ENCODE data around the gene NKD1.

The NKD1 gene

DNA sequence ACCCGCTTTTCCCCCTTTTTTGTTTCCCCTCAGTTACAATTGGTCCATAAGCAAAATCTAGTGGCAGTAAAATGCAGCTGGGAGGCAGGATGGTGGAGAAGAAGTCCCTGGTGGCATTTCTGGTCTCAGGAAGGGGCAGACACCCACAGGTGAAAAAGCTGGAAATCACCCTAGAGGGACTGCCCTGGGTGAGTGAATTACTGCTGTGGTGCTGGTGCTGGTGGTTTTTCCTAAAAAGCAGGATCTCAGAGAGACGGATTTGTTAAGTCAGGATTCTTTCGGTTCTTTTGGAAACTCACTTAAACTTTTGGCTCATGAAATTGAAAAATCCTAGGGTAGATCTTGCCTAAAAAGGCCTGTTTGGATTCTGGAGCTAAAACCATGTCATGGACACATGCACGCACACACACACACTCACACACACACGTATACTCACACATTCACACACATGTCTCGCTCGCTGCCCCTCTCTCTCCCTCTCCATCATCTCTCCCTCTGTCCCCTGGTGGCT, 65.8 kb downstream of the NKD1 start:
- Histone ChIP-seq H3F3A (ENCODE audit: low read depth) (no peaks in the 10 kb centered on the region), H3K9me2 (replicated peaks; ENCODE audit: low read depth, low read length) (no peaks in the 10 kb centered on the region), H3K9ac (ENCODE audit: low read depth, low read length, poor library complexity, severe bottlenecking) (no peak overlapping the region), H3K27me3 (ENCODE audit: insufficient read depth, low read length, poor library complexity, severe bottlenecking) (no peaks in the 10 kb centered on the region), H3K4me1 (ENCODE audit: insufficient read depth, low read length, poor library complexity, severe bottlenecking) (no peaks in the 10 kb centered on the region), H3K36me3 (ENCODE audit: insufficient read depth, low read length) (no peaks in the 10 kb centered on the region), H3K9me3 (ENCODE audit: insufficient read depth, low read depth, low read length) (no peaks in the 10 kb centered on the region), H2AFZ (ENCODE audit: low read length) (no peak overlapping the region), H3K79me2 (ENCODE audit: insufficient read depth, low read length) (no peaks in the 10 kb centered on the region), H4K20me1 (ENCODE audit: insufficient read depth, low read length, poor library complexity, severe bottlenecking) (no peaks in the 10 kb centered on the region), H3K4me3 (ENCODE audit: low read length, poor library complexity, severe bottlenecking) (no peak overlapping the region), H3K4me2 (ENCODE audit: low read depth, low read length, poor library complexity, severe bottlenecking) (no peak overlapping the region)
- TF ChIP-seq, protein P1, sequence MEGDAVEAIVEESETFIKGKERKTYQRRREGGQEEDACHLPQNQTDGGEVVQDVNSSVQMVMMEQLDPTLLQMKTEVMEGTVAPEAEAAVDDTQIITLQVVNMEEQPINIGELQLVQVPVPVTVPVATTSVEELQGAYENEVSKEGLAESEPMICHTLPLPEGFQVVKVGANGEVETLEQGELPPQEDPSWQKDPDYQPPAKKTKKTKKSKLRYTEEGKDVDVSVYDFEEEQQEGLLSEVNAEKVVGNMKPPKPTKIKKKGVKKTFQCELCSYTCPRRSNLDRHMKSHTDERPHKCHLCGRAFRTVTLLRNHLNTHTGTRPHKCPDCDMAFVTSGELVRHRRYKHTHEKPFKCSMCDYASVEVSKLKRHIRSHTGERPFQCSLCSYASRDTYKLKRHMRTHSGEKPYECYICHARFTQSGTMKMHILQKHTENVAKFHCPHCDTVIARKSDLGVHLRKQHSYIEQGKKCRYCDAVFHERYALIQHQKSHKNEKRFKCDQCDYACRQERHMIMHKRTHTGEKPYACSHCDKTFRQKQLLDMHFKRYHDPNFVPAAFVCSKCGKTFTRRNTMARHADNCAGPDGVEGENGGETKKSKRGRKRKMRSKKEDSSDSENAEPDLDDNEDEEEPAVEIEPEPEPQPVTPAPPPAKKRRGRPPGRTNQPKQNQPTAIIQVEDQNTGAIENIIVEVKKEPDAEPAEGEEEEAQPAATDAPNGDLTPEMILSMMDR (conservative IDR thresholded peaks at IDR 0.05; ENCODE audit: low read length), result no peak
- TF ChIP-seq EZH2phosphoT487 (IDR thresholded peaks at IDR 0.05; ENCODE audit: borderline replicate concordance), result no peak

GRCh38 chr16:50614955-50615724, 66.9 kb downstream of the NKD1 start:
- no peaks in the 10 kb centered on the region for H3K79me2 ChIP-seq (ENCODE audit: insufficient read depth, low read length)
- no peak overlapping the region for H3K9ac ChIP-seq (ENCODE audit: low read depth, low read length, poor library complexity, severe bottlenecking)
- no peaks in the 10 kb centered on the region for H3K36me3 ChIP-seq (ENCODE audit: insufficient read depth, low read length)
- H3K4me1 ChIP-seq (ENCODE audit: insufficient read depth, low read length, poor library complexity, severe bottlenecking), result no peaks in the 10 kb centered on the region
- no peaks in the 10 kb centered on the region for H3K9me2 ChIP-seq (replicated peaks; ENCODE audit: low read depth, low read length)
- no peak overlapping the region for H2AFZ ChIP-seq (ENCODE audit: low read length)
- TF ChIP-seq, protein P1 (conservative IDR thresholded peaks at IDR 0.05; ENCODE audit: low read length), result no peak
- TF ChIP-seq EZH2phosphoT487 (IDR thresholded peaks at IDR 0.05; ENCODE audit: borderline replicate concordance), result no peak
- H3K27me3 ChIP-seq (ENCODE audit: insufficient read depth, low read length, poor library complexity, severe bottlenecking), result no peaks in the 10 kb centered on the region
- no peaks in the 10 kb centered on the region for H3F3A ChIP-seq (ENCODE audit: low read depth)
- no peaks in the 10 kb centered on the region for H4K20me1 ChIP-seq (ENCODE audit: insufficient read depth, low read length, poor library complexity, severe bottlenecking)
- no peaks in the 10 kb centered on the region for H3K9me3 ChIP-seq (ENCODE audit: insufficient read depth, low read depth, low read length)
- H3K4me2 ChIP-seq (ENCODE audit: low read depth, low read length, poor library complexity, severe bottlenecking), result no peak overlapping the region
- H3K4me3 ChIP-seq (ENCODE audit: low read length, poor library complexity, severe bottlenecking), result no peak overlapping the region

- Histone ChIP-seq H3K9ac (ENCODE audit: low read depth, low read length, poor library complexity, severe bottlenecking) (no peak overlapping the region), H4K20me1 (ENCODE audit: insufficient read depth, low read length, poor library complexity, severe bottlenecking) (no peaks in the 10 kb centered on the region), H3K9me3 (ENCODE audit: insufficient read depth, low read depth, low read length) (no peaks in the 10 kb centered on the region), H3K27me3 (ENCODE audit: insufficient read depth, low read length, poor library complexity, severe bottlenecking) (no peaks in the 10 kb centered on the region), H3K4me1 (ENCODE audit: insufficient read depth, low read length, poor library complexity, severe bottlenecking) (no peaks in the 10 kb centered on the region), H3K4me2 (ENCODE audit: low read depth, low read length, poor library complexity, severe bottlenecking) (no peak overlapping the region), H2AFZ (ENCODE audit: low read length) (no peak overlapping the region), H3K9me2 (replicated peaks; ENCODE audit: low read depth, low read length) (no peaks in the 10 kb centered on the region), H3F3A (ENCODE audit: low read depth) (no peaks in the 10 kb centered on the region), H3K79me2 (ENCODE audit: insufficient read depth, low read length) (no peaks in the 10 kb centered on the region), H3K36me3 (ENCODE audit: insufficient read depth, low read length) (no peaks in the 10 kb centered on the region), H3K4me3 (ENCODE audit: low read length, poor library complexity, severe bottlenecking) (no peak overlapping the region)
- no peak for TF ChIP-seq EZH2phosphoT487 (IDR thresholded peaks at IDR 0.05; ENCODE audit: borderline replicate concordance)
- TF ChIP-seq, protein P1 (conservative IDR thresholded peaks at IDR 0.05; ENCODE audit: low read length), result no peak
Measured at GRCh38 chr16:50615891-50616290, 67.7 kb downstream of the NKD1 start.

Measured in Loucy (cell line).